GM18861 (cell line): Measurements from ENCODE around the gene ACAA2.

Source experiments
- ATAC-seq: cut with Tn5 transposase; IDR thresholded peaks from one replicate; pipeline ENCODE4 v1.9.1; 2021; ENCODE audit not compliant: unreplicated experiment

Gene ACAA2

GRCh38 chr18:49813319-49814146 lies at the start of gene ACAA2:
Gene ACAA2, minus strand, starts transcription at chr18:49813533. Its CDS starts 49 bp downstream, at chr18:49813484.
- ATAC-seq: peak; percentile 75

GRCh38 chr18:49862656-49863385 lies 49.5 kb upstream of the ACAA2 start:
- ATAC-seq: no peak

- no peak for ATAC-seq
Measured at GRCh38 chr18:49861659-49862058, 48.3 kb upstream of the ACAA2 start.

GRCh38 chr18:49859725-49860124 lies 46.4 kb upstream of the ACAA2 start:
- no peak for ATAC-seq

GRCh38 chr18:49859021-49859359 lies 45.7 kb upstream of the ACAA2 start:
- ATAC-seq: no peak

- ATAC-seq: no peak
Measured at GRCh38 chr18:49858309-49859020, 45.1 kb upstream of the ACAA2 start.

GRCh38 chr18:49857708-49858107 lies 44.4 kb upstream of the ACAA2 start:
- ATAC-seq: no peak

GRCh38 chr18:49856496-49856895 lies 43.2 kb upstream of the ACAA2 start:
- ATAC-seq: no peak

- no peak for ATAC-seq
Measured at GRCh38 chr18:49855711-49856415, 42.5 kb upstream of the ACAA2 start.

GRCh38 chr18:49854681-49855080 lies 41.3 kb upstream of the ACAA2 start:
- ATAC-seq: no peak

- ATAC-seq: no peak
Measured at GRCh38 chr18:49853436-49853835, 40.1 kb upstream of the ACAA2 start.

- ATAC-seq: no peak
Measured at GRCh38 chr18:49853011-49853410, 39.7 kb upstream of the ACAA2 start.

GRCh38 chr18:49851624-49852023 lies 38.3 kb upstream of the ACAA2 start:
- ATAC-seq: no peak

GRCh38 chr18:49850636-49851035 lies 37.3 kb upstream of the ACAA2 start:
- ATAC-seq: no peak

GRCh38 chr18:49849331-49850217 lies 36.2 kb upstream of the ACAA2 start:
- ATAC-seq: no peak

- ATAC-seq: no peak
Measured at GRCh38 chr18:49848115-49848514, 34.8 kb upstream of the ACAA2 start.

- ATAC-seq: no peak
Measured at GRCh38 chr18:49847524-49847923, 34.2 kb upstream of the ACAA2 start.

- no peak for ATAC-seq
Measured at GRCh38 chr18:49846718-49847470, 33.6 kb upstream of the ACAA2 start.

- ATAC-seq: no peak
Measured at GRCh38 chr18:49846361-49846662, 33.0 kb upstream of the ACAA2 start.
